NCI-H526 (cell line): ENCODE measurements around the gene PSMD4.
A peak's percentile ranks its signal among the peaks of the same experiment; 100 is the strongest.
"Not testable (repeated sequence)": the region's sequence is repeated elsewhere in the genome, so short reads cannot be mapped to it uniquely, and the experiment has no call there.

Experiments
- DNase-seq, 2 experiments: peaks; one replicate each; lab custom pipeline; 2025; lab: John Stamatoyannopoulos, UW

The PSMD4 gene

GRCh38 chr1:151273924-151274466 lies 19.5 kb downstream of the PSMD4 start:
- no peak for DNase-seq

GRCh38 chr1:151275341-151275740 lies 20.8 kb downstream of the PSMD4 start:
- DNase-seq, result not testable (repeated sequence)

- DNase-seq, result no peak
Measured at GRCh38 chr1:151277249-151277648, 22.7 kb downstream of the PSMD4 start.

- DNase-seq, result peak; percentile 100
Measured at GRCh38 chr1:151281225-151281968, 26.9 kb downstream of the PSMD4 start.

GRCh38 chr1:151281969-151282882 lies 27.7 kb downstream of the PSMD4 start, which contains the start of gene ZNF687:
ZNF687 (plus strand) TSS chr1:151282299; CDS start chr1:151286292, 3,993 bp downstream.
- DNase-seq, result peak; percentile 100

- DNase-seq, result peak; percentile 58 to 82
Measured at GRCh38 chr1:151282883-151283725, 28.6 kb downstream of the PSMD4 start.

GRCh38 chr1:151284013-151284577 lies 29.6 kb downstream of the PSMD4 start:
- no peak for DNase-seq

- no peak for DNase-seq
Measured at GRCh38 chr1:151286619-151287340, 32.2 kb downstream of the PSMD4 start.

GRCh38 chr1:151287341-151287699 lies 32.8 kb downstream of the PSMD4 start:
- no peak for DNase-seq

GRCh38 chr1:151287767-151288500 lies 33.4 kb downstream of the PSMD4 start:
- no peak for DNase-seq

GRCh38 chr1:151288502-151288901 lies 34.0 kb downstream of the PSMD4 start:
- DNase-seq, result no peak

- DNase-seq, result no peak
Measured at GRCh38 chr1:151289080-151289935, 34.8 kb downstream of the PSMD4 start.

GRCh38 chr1:151289991-151290708 lies 35.6 kb downstream of the PSMD4 start:
- DNase-seq, result no peak

- DNase-seq, result no peak
Measured at GRCh38 chr1:151290709-151291303, 36.3 kb downstream of the PSMD4 start.

- DNase-seq, result no peak
Measured at GRCh38 chr1:151292207-151293030, 37.9 kb downstream of the PSMD4 start.

- DNase-seq, result no peak
Measured at GRCh38 chr1:151293093-151293492, 38.6 kb downstream of the PSMD4 start.
